Activated T-cell treated with anti-CD3 and anti-CD28 coated beads for 1 hour (primary cell): ENCODE data around the gene ZBTB45.
"Not testable (repeated sequence)": the region's sequence is repeated elsewhere in the genome, so short reads cannot be mapped to it uniquely, and the experiment has no call there.

Experiments
- DNase-seq: peaks from one replicate; pipeline ENCODE4 v3.0.0-alpha.2; 2020; ENCODE audit warnings: low read depth

ZBTB45 gene

DNA sequence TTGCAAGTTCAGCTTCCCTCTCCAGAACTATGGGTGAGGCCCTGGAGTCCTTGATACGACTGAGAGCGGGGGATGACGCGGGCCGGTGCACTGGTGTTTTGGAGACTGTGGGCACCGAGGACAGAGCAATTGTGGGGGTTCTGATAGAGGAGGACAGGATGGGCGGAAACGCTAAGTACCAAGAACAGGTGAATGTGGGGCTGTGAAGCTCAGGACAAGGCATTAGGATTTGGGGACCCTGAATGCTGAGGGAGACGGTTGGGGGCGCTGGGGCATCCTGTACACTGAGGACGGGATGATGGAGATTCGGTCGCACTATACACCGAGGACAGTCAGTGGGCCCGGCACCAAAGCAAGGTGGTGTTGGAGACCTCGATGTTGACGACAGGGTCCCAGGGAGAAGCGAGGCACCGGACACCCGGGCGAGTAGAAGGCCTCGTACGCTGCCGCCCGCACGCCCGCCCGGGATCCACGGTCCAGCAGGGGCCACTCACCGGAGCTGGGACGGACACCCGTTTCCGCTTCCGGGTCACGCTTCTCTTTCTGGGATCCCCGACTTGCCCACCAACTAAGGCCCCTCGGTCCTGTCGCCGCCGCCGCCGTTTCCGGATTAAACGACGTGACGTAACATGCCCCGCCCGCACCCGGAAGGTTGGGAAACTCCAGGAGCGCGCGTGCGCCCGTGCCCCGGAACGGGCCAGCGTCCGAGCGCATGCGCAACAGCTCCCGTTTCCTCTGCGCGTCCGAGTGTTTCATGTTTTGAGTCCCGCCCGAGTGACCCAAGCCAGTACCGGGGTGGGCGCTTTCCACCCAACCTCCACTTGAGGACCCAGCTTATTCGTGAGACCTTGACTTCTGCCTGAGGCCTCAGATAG lies 35.1 kb upstream of the ZBTB45 start, which contains the start of gene CHMP2A:
Gene CHMP2A, minus strand, starts transcription at position 612 of the 875 bp plus-strand sequence. CDS start 893 bp downstream, outside the sequence.
- DNase-seq: peak; percentile 98

DNA sequence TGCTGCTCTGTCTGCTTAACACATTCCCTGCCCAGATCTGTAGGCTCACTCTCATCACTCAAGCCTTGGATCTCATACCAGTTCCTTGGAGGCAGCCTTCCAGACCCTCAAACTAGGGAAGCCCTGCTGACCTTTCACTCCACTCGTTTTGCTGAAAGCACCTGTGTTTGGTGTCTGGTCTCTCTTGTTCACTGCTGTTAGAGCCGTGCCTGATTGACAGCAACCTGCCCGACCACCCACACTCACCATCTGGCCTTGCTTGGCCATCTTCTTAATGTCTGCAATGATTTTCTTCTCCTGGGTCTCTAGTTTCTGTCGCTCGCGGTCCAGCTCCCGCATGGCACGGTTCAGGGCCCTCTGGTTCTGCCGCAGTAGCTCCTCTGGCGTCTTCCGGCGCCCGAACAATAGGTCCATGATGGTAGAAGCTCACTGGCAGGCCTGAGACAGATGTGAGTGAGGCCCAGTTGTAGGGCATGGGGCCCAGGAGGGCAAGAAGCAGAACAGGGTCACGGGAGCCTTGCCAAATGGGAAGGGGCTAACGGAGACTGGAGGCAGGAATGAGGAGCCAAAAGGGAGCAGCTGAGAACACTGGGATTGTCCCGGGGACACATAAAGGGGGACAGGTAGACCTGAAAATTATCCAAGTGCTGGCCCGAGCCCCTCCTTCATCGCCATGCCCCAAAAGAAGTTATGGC lies 34.3 kb upstream of the ZBTB45 start:
- DNase-seq: no peak

DNA sequence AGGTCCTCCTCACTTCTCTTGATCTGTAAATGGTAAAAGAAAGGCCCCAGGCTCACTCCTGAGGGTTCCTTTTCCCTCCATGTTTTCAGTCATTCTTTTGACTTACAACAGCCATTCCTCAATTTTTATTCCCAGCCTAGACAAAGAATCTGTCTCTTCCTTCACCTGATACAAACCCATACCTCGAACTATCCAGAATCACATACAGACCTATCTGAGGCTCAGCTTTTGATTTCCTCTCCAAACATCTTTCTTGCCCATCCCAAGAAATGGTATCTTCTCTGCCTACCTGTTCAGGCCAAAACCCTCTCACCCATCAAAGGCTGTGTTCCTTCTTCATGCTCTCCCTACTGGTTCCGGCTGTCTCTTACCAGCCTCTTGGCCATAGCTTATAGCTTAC lies 33.0 kb upstream of the ZBTB45 start:
- no peak for DNase-seq

DNA sequence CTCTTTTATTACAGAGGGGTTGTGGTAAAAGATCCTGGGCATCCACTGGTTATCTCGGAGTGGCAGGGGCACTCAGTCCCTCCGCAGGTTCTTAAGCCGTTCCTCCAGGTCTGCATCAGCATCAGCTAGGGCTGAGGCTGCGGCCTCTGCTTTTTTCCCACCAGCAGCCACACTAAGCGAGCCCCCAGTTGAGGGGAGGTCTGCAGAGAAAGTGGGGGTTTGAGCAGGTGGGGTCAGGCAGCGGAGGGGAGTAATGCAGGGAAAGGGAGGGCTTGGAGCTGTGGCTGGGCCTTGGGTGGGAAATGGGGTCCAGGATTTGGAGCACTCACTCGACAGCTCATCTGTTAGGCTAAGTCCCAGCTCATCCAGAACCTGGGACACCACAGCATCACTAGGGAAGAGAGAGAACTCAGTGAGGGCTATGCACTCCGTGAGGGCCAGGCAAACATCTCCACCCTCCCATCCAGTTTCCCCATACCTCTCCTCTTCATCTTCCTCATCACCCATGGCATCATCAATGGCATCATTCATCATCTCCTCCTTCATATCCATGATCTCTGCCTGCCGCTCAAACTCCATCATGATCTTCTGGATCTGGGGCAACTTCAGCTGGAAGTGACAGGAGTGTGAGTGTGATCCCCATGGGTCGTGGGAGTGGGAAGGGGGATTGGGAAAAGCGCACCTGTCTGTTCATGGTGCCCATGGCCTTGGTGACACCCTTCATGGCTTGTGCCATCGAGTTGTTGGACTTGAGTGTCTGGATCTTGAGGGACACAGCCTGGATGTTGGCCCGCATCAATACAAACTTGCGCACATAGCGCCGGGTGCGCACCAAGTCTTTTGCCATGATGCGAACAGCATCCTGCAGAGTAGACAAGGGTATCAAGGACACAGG lies 32.2 kb upstream of the ZBTB45 start:
- DNase-seq: no peak

DNA sequence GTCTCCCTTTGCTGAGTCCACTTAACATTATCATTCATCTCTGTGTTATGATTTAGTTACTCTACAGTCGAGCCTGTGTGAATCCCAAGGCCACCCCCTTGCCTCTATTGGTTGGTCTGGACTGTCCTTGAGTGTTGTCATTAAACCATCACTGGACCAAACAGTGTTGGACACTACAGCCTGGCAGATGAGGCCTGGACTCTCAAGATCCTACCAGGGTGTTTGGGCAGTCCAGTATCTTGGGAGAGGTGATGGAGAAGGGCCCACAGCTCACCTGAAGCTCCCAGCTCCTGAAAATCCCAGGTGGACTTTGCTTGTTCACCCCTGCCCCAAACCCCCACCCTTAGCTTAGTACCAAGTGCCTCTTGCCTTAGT lies 31.5 kb upstream of the ZBTB45 start:
- DNase-seq: no peak

- no peak for DNase-seq
Measured at GRCh38 chr19:58550362-58551122, 30.9 kb upstream of the ZBTB45 start.

GRCh38 chr19:58549664-58550361 lies 30.2 kb upstream of the ZBTB45 start:
- no peak for DNase-seq

DNA sequence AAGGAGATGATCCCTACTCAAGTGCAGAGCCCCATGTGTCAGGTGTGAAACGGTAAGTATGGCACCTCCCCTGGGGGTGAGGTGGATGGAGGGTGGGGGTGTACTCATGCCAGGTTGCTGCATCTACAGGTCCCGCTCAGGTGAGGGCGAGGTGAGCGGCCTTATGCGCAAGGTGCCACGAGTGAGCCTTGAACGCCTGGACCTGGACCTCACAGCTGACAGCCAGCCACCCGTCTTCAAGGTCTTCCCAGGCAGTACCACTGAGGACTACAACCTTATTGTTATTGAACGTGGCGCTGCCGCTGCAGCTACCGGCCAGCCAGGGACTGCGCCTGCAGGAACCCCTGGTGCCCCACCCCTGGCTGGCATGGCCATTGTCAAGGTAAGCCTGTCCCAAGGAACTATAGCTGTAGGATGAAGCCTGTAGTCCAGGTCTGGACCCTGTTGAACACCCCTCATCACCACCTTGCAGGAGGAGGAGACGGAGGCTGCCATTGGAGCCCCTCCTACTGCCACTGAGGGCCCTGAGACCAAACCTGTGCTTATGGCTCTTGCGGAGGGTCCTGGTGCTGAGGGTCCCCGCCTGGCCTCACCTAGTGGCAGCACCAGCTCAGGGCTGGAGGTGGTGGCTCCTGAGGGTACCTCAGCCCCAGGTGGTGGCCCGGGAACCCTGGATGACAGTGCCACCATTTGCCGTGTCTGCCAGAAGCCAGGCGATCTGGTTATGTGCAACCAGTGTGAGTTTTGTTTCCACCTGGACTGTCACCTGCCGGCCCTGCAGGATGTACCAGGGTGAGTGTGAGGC lies 29.5 kb upstream of the ZBTB45 start:
- no peak for DNase-seq

GRCh38 chr19:58547323-58548312 lies 28.0 kb upstream of the ZBTB45 start:
- no peak for DNase-seq

- DNase-seq: no peak
Measured at GRCh38 chr19:58546019-58546530, 26.5 kb upstream of the ZBTB45 start.

DNA sequence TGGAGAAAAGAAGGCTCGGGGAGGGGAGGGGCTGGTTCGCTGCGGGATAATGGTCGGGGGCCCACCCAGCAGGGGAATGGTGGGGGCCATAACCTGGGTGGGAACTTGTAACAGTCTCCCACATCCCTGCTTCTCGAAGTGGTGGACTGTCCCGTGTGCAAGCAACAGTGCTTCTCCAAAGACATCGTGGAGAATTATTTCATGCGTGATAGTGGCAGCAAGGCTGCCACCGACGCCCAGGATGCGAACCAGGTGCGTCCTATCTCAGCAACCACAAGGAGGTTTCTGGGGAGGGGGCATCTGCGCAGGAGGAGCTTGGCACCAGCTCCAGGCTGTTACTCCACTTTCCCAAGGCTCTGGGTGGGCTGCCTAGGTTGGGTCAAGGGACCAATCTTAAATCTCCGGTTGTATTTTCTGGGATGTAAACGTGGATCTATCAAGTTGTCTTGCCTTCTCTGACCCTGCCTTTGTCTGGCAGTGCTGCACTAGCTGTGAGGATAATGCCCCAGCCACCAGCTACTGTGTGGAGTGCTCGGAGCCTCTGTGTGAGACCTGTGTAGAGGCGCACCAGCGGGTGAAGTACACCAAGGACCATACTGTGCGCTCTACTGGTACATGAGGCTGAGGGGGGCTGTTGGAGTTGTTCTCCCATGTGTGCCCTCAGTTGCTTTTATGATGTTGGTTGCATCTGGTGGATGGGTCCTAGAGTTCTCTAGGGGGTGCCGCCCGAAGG lies 25.8 kb upstream of the ZBTB45 start:
- no peak for DNase-seq

DNA sequence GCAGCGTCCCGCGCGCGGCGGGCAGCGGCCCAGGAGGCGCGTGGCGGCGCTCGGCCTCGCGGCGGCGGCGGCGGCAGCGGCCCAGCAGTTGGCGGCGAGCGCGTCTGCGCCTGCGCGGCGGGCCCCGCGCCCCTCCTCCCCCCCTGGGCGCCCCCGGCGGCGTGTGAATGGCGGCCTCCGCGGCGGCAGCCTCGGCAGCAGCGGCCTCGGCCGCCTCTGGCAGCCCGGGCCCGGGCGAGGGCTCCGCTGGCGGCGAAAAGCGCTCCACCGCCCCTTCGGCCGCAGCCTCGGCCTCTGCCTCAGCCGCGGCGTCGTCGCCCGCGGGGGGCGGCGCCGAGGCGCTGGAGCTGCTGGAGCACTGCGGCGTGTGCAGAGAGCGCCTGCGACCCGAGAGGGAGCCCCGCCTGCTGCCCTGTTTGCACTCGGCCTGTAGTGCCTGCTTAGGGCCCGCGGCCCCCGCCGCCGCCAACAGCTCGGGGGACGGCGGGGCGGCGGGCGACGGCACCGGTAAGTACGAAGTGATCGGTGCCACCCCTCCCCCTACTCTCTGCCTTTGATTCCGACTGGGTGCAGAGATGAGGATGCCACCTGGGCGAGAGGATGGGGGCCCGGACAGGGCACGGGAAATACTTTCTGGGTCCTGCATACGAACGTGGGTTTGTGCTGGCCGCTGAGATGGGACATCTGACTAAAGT lies 25.1 kb upstream of the ZBTB45 start:
- peak; percentile 67 for DNase-seq

DNA sequence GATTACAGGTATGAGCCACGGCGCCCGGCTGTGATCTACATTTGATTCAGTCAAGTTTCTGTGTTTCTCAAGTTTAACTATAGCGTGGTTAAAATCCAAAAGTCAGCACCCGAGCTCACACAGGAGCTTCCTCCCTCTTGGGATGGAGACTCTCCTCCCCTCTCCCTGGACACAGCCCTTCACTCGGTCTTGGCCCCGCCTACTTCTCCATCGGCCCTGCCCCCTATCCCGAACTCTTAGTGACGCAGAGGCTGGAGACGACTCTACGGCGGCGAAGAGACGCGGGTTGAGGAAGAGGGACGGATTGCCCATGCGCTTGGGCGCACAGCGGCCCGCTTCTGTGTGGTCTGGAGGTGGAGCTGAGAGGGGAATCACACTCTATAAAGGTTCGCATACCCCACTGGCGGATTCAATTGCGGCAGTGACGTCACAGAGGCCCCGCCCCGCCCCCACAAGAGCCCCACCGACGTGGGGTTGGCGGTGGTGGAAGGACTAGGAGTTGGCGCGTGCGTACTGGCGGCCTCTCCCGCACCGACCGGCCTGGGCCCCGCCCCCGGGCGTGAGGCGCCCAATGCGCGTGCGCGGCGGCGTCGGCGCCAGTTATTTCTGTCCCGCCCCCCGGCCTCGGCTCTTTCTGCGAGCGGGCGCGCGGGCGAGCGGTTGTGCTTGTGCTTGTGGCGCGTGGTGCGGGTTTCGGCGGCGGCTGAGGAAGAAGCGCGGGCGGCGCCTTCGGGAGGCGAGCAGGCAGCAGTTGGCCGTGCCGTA lies 24.4 kb upstream of the ZBTB45 start, which contains the start of gene TRIM28:
Gene TRIM28, plus strand, starts transcription at position 239 of the 765 bp plus-strand sequence. CDS start 694 bp downstream, outside the sequence.
- DNase-seq: peak; percentile 100

DNA sequence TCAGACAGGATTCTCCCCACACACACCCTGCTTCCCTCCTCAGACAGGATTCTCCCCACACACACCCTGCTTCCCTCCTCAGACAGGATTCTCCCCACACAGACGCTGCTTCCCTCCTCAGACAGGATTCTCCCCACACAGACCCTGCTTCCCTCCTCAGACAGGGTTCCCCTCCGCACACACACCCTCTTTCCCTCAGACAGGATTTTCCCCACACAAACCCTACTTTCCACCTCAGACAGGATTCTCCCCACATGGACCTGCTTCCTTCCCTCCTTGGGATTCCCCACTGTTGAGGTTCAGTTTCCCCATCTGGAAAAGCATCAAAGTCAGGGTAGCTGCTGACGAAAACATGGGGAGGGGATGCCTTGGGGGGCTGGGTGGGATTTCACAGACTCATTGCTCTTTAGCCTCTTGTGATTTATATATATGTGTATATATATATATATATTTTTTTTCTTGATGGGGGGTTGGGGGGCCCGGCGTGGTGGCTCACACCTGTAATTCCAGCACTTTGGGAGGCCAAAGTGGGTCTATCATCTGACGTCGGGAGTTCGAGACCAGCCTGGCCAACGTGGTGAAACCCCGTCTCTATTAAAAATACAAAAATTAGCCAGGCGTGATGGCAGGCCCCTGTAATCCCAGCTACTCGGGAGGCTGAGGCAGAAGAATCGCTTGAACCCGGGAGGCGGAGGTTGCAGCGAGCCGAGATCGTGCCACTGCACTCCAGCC lies 23.2 kb upstream of the ZBTB45 start:
- not testable (repeated sequence) for DNase-seq

- DNase-seq: not testable (repeated sequence)
Measured at GRCh38 chr19:58539169-58539559, 19.6 kb upstream of the ZBTB45 start.
